Adrenal gland (tissue), 12 donors: Measurements from ENCODE around the gene SIGLEC10. TPM values are rescaled to one million over a fixed set of nuclear protein-coding genes. Genes with fewer than 3 reads are reported as not detected.

Experiments used
- DNase-seq, 7 donors: peaks; one replicate each; pipeline ENCODE4 v3.0.0-alpha.2; 2019 to 2020
- H3K27ac ChIP-seq, 5 donors: fragments of 200-600 bp; sonication (generic) in 4 of 5; 1 replicate in 3 of 5; 2 replicates in 2 of 5; pipeline versions ENCODE4 v1.5.1 to v1.8.0; 2016 to 2020; ENCODE audit warnings: mild to moderate bottlenecking in 1 of 5
- H3K27me3 ChIP-seq: fragments of 200-600 bp; 2 replicates; pipeline ENCODE4 v1.8.0; 2021
- H3K36me3 ChIP-seq, 2 donors: fragments of 200-600 bp; replicated peaks in 1 of 2; 1 replicate in 1 of 2; 2 replicates in 1 of 2; pipeline versions ENCODE4 v1.5.1 to v1.8.0; 2018 to 2022
- H3K4me1 ChIP-seq, 2 donors: fragments of 200-600 bp; replicated peaks in 1 of 2; 1 replicate in 1 of 2; 2 replicates in 1 of 2; pipeline versions ENCODE4 v1.5.1 to v1.8.0; 2018 to 2021
- H3K4me3 ChIP-seq, 4 donors: fragments of 200-600 bp; sonication (generic) in 3 of 4; one replicate each; pipeline ENCODE4 v1.5.1; 2016 to 2018
- H3K9me3 ChIP-seq, 3 donors: fragments of 200-600 bp; sonication (generic) in 1 of 3; replicated peaks in 1 of 3; 1 replicate in 2 of 3; 2 replicates in 1 of 3; pipeline versions ENCODE4 v1.5.1 to v1.8.0; 2016 to 2021
- POLR2A ChIP-seq, 2 donors: fragments of 450-650 bp; IDR thresholded peaks; one replicate each; pipeline ENCODE4 v1.6.1; 2017; ENCODE audit warnings: antibody characterized with exemption in 2 of 2, mild to moderate bottlenecking in 2 of 2, moderate library complexity in 1 of 2
- WGBS, 4 donors: extraction: QIAGEN DNeasy Blood & Tissue Kit in 2 of 4; methylation state at CpG; one replicate each; pipeline versions ENCODE4 v1.1.5 to v1.1.7; 2013 to 2017; 5-methylcytosine and 5-hydroxymethylcytosine counted together
- intact Hi-C, 2 donors: fragments of 100-400 bp; cut with DNase I; formaldehyde crosslinking; loops; one replicate each; pipeline versions ENCODE4 v1.14.1 to v1.15.0; 2022 to 2023
- polyA plus RNA-seq, 3 donors: library from polyadenylated mRNA; stranded (reverse); fragments of 200-250 nt in 2 of 3; fragments of 350-450 nt in 1 of 3; fragmentation: Illumina TruSeq in 1 of 3; extraction: RNeasy Lipid Tissue Mini Kit (QIAGEN cat#74804) in 1 of 3; gene quantifications; one replicate each; pipeline ENCODE4 v1.2.3, GENCODE V29; 2013 to 2014
- total RNA-seq, 9 donors: library from RNA; depleted of rRNA in 4 of 9; stranded (reverse); fragments of >200 nt in 4 of 9; fragments of 120-200 nt in 1 of 9; fragmentation: NEBNext Ultra II Directional in 1 of 9; extraction: Animal tissue kit (Norgen Biotek cat#: 25700) in 1 of 9; gene quantifications; one replicate each; pipeline versions ENCODE4 v1.1.0 to v1.2.4, GENCODE V29; 2013 to 2023
- TF ChIP-seq, protein P1 (sequence below), 6 experiments: fragments of 450-650 bp in 4 of 6; fragments of 200-600 bp in 2 of 6; sonication (generic) in 1 of 6; IDR thresholded peaks; 1 replicate in 5 of 6; 2 replicates in 1 of 6; pipeline versions ENCODE4 v1.5.1 to v1.8.0; 2016 to 2021; ENCODE audit warnings: antibody characterized with exemption in 6 of 6, mild to moderate bottlenecking in 2 of 6, moderate library complexity in 1 of 6
- donor health status: healthy with polysubstance abuse.
- donor health status: Bipolar disorder and iron deficiency.
- donor health status: DM: yes; HTN: yes; CAD: no.
- donor health status: DM: no; HTN: no; CAD: no.
- donor health status: DM: no; HTN: no; CAD: no.
- donor health status: DM: yes; HTN: yes; CAD: no.

SIGLEC10 gene
- total and polyA plus RNA-seq, 12 donors = 0.89 to 70.7 (median 15.8) TPM

DNA sequence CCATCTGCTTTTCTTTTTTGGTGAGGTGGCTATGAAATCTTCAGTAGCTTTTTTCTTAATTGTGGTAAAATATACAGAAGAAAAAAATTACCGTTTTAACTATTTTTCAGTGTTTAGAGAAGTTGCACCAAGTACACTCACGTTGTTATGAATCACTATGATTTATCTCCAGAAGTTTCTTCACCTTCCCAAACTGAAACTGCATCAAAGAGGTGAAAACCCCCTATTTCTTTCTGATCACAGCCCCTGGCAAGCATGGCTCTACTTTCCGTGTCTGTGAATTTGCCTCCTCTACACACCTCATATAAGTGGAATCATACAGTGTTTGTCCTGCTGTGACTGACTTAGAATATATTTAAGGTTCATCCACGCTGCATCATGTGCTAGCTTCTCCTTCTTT, 15.6 kb upstream of the SIGLEC10 start:
- H3K27ac ChIP-seq = no peak overlapping the region
- TF ChIP-seq, protein P1, sequence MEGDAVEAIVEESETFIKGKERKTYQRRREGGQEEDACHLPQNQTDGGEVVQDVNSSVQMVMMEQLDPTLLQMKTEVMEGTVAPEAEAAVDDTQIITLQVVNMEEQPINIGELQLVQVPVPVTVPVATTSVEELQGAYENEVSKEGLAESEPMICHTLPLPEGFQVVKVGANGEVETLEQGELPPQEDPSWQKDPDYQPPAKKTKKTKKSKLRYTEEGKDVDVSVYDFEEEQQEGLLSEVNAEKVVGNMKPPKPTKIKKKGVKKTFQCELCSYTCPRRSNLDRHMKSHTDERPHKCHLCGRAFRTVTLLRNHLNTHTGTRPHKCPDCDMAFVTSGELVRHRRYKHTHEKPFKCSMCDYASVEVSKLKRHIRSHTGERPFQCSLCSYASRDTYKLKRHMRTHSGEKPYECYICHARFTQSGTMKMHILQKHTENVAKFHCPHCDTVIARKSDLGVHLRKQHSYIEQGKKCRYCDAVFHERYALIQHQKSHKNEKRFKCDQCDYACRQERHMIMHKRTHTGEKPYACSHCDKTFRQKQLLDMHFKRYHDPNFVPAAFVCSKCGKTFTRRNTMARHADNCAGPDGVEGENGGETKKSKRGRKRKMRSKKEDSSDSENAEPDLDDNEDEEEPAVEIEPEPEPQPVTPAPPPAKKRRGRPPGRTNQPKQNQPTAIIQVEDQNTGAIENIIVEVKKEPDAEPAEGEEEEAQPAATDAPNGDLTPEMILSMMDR (IDR thresholded peaks at IDR 0.05) = no peak
- TF ChIP-seq POLR2A (IDR thresholded peaks at IDR 0.05) = no peak
- WGBS, 4 donors = 42 to 61% (median 47%) methylated on average over 4 of the region's 4 CpGs
- no peaks in the 10 kb centered on the region for H3K9me3 ChIP-seq
- H3K36me3 ChIP-seq = no peaks in the 10 kb centered on the region
- H3K4me1 ChIP-seq = no peaks in the 10 kb centered on the region
- intact Hi-C loops = no loop called here
- no peak overlapping the region for H3K4me3 ChIP-seq
- no peaks in the 10 kb centered on the region for H3K27me3 ChIP-seq
- no peak for DNase-seq

DNA sequence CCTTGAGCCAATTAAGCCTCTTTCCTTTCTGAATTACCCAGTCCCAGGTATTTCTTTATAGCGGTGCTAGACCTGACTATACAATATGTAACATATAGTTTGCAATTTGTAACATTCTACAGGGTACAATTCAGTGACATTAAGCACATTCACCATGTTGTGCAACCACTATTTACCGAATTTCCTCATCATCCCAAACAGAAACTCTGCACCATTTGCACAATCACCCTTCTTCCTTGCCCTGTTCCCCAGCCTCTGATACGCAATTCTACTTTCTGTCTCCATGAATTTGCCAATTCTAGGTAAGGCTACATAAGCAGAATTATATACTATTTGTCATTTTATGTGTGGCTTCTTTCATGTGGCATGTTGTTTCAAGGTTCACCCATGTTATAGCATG, 13.7 kb upstream of the SIGLEC10 start:
- no peaks in the 10 kb centered on the region for H3K27me3 ChIP-seq
- no peaks in the 10 kb centered on the region for H3K9me3 ChIP-seq
- peak overlapping the region in 1 of 5 donors; percentile 72 for H3K27ac ChIP-seq
- no peak for TF ChIP-seq POLR2A (IDR thresholded peaks at IDR 0.05)
- TF ChIP-seq, protein P1 (IDR thresholded peaks at IDR 0.05) = no peak
- H3K36me3 ChIP-seq = no peaks in the 10 kb centered on the region
- intact Hi-C loops = no loop called here
- no peak for DNase-seq
- no peak overlapping the region for H3K4me3 ChIP-seq
- no peaks in the 10 kb centered on the region for H3K4me1 ChIP-seq
- WGBS, 4 donors = 41 to 61% (median 43%) methylated on average over 3 of the region's 3 CpGs

DNA sequence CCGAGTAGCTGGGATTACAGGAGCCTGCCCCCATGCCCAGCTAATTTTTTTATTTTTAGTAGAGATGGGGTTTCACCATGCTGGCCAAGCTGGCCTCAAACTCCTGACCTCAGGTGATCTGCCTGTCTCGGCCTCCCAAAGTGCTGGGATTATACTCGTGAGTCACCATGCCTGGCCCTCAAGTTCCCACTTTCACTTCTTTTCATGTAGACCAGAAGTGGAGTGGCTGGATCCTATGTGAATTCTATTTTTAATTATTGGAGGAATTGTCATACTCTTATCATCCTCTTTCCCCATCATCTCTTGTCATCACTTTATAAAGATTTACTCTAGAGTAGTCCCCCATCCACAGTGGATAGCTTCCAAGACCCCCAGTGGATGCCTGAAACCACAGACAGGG, 12.8 kb upstream of the SIGLEC10 start:
- H3K9me3 ChIP-seq = no peaks in the 10 kb centered on the region
- H3K36me3 ChIP-seq = no peaks in the 10 kb centered on the region
- H3K4me3 ChIP-seq = no peak overlapping the region
- 33 to 53% (median 33%) methylated on average over 3 of the region's 3 CpGs for WGBS, 4 donors
- no peak for DNase-seq
- intact Hi-C loops = no loop called here
- TF ChIP-seq, protein P1 (IDR thresholded peaks at IDR 0.05) = no peak
- TF ChIP-seq POLR2A (IDR thresholded peaks at IDR 0.05) = no peak
- H3K4me1 ChIP-seq = no peaks in the 10 kb centered on the region
- no peak overlapping the region for H3K27ac ChIP-seq
- no peaks in the 10 kb centered on the region for H3K27me3 ChIP-seq

DNA sequence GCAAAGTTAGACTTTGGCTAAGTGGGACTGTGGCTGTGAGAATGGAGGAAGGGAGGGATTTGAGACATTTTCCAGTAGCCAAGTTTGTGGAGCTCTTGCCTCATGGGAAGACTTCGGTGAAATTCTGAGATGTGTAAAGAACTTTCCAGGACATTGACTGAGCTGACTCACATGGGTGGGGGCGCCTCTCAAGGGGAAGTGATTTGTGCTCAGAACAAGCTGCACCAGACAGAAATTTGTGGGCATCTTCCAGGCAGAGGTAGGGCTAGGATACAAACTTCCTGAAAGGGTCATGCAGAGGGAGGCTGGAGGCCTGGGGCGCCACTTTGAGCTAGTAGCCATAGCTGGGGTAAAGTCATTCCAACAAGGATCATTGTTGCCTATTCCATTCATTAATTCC, 9.8 kb upstream of the SIGLEC10 start:
- WGBS, 4 donors = 33 to 55% (median 53%) methylated on average over 2 to 3 of the region's 3 CpGs
- peak in 5 of 7 donors; percentile 29 to 62 (median 50) for DNase-seq
- TF ChIP-seq POLR2A (IDR thresholded peaks at IDR 0.05) = no peak
- TF ChIP-seq, protein P1 (IDR thresholded peaks at IDR 0.05) = no peak
- Histone ChIP-seq H3K36me3 (no peaks in the 10 kb centered on the region), H3K27ac (peak overlapping the region in 1 of 5 donors; percentile 49), H3K9me3 (no peaks in the 10 kb centered on the region), H3K4me3 (no peak overlapping the region), H3K4me1 (no peaks in the 10 kb centered on the region), H3K27me3 (no peaks in the 10 kb centered on the region)
- intact Hi-C loops = no loop called here
